Thoracic aorta (tissue), 2 donors: Measurements from ENCODE around the gene DLX4. TPM values are rescaled to one million over a fixed set of nuclear protein-coding genes. Genes with fewer than 3 reads are reported as not detected.

ENCODE experiments used
- ATAC-seq: fragments of 150-250 bp; one replicate; pipeline ENCODE4 v1.8.0; 2017; ENCODE audit warnings: low read depth; ENCODE audit not compliant: insufficient number of reproducible peaks, low FRiP score
- DNase-seq: peaks from one replicate; pipeline ENCODE4 v3.0.0-alpha.2; 2020; ENCODE audit warnings: low spot score
- H3K27ac ChIP-seq, 2 donors: fragments of 200-600 bp; sonication (generic); 1 replicate in 1 of 2; 2 replicates in 1 of 2; pipeline ENCODE4 v1.5.1; 2016; ENCODE audit warnings: mild to moderate bottlenecking in 2 of 2, moderate library complexity in 2 of 2
- H3K27me3 ChIP-seq: fragments of 200-600 bp; sonication (generic); replicated peaks from 2 replicates; pipeline ENCODE4 v1.6.0; 2016; ENCODE audit warnings: mild to moderate bottlenecking; ENCODE audit not compliant: insufficient read depth
- H3K36me3 ChIP-seq: fragments of 200-600 bp; sonication (generic); one replicate; pipeline ENCODE4 v1.5.1; 2016
- H3K4me1 ChIP-seq, 2 donors: fragments of 200-600 bp; sonication (generic); 1 replicate in 1 of 2; 2 replicates in 1 of 2; pipeline versions ENCODE4 v1.5.1 to v1.6.0; 2016; ENCODE audit warnings: low read depth in 2 of 2, mild to moderate bottlenecking in 1 of 2; ENCODE audit not compliant: control insufficient read depth in 1 of 2
- H3K4me3 ChIP-seq: fragments of 200-600 bp; sonication (generic); 2 replicates; pipeline ENCODE4 v1.5.1; 2016; ENCODE audit warnings: mild to moderate bottlenecking
- H3K9me3 ChIP-seq: fragments of 200-600 bp; sonication (generic); 2 replicates; pipeline ENCODE4 v1.5.1; 2016
- total RNA-seq, 2 donors: library from RNA; depleted of rRNA; stranded (reverse); fragments of >200 nt; gene quantifications; one replicate each; pipeline versions ENCODE4 v1.1.0 to v1.2.3, GENCODE V29; 2016
- TF ChIP-seq, protein P1 (sequence below): fragments of 200-600 bp; sonication (generic); IDR thresholded peaks from one replicate; pipeline ENCODE4 v1.5.1; 2019; ENCODE audit warnings: antibody characterized with exemption

Gene DLX4
- total RNA-seq, 2 donors from 2014 or later: not detected

DNA sequence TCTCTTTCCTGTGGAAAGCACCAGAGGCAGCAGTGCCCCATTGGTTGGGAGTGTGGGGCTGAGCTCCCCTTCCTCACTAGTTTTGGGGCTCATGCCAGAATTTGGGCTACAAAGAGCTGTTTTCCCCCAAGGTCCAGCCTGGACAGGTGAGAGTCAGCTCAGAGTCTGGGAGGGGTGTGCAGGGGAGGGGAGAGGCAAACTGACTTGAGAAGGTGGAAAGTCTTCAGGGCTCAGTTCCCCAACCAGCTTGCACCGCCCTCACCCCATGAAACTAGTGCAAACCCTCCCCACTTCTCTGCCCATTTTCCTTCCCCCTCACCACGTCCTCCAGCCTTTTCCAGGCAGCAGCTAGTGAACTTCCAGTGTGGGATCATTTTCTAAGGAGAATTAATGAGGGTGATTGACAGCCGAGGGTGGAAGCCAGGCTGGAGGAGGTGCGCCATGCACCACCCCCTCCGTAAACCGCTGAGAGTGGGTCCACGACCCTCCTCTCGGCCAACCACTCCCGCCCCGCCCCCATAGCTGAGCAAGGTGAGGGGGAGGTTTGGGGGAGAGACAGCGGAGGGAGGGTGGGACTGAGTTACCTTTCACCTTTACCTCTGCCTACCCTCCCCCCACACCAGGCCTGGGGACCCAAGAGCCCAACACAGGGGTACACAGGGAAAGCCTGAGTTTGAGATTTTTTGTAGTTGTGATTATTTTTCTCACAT, 6.2 kb upstream of the DLX4 start:
- no peaks in the 10 kb centered on the region for H3K9me3 ChIP-seq
- no peak for ATAC-seq
- no peak for DNase-seq
- H3K4me1 ChIP-seq: peaks cover 4 to 20% of the 10 kb centered on the region in 2 donors
- no peak overlapping the region for H3K27ac ChIP-seq
- H3K36me3 ChIP-seq: no peaks in the 10 kb centered on the region
- TF ChIP-seq, protein P1, sequence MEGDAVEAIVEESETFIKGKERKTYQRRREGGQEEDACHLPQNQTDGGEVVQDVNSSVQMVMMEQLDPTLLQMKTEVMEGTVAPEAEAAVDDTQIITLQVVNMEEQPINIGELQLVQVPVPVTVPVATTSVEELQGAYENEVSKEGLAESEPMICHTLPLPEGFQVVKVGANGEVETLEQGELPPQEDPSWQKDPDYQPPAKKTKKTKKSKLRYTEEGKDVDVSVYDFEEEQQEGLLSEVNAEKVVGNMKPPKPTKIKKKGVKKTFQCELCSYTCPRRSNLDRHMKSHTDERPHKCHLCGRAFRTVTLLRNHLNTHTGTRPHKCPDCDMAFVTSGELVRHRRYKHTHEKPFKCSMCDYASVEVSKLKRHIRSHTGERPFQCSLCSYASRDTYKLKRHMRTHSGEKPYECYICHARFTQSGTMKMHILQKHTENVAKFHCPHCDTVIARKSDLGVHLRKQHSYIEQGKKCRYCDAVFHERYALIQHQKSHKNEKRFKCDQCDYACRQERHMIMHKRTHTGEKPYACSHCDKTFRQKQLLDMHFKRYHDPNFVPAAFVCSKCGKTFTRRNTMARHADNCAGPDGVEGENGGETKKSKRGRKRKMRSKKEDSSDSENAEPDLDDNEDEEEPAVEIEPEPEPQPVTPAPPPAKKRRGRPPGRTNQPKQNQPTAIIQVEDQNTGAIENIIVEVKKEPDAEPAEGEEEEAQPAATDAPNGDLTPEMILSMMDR: no peak
- H3K4me3 ChIP-seq: no peak overlapping the region
- H3K27me3 ChIP-seq: peaks cover 30% of the 10 kb centered on the region

DNA sequence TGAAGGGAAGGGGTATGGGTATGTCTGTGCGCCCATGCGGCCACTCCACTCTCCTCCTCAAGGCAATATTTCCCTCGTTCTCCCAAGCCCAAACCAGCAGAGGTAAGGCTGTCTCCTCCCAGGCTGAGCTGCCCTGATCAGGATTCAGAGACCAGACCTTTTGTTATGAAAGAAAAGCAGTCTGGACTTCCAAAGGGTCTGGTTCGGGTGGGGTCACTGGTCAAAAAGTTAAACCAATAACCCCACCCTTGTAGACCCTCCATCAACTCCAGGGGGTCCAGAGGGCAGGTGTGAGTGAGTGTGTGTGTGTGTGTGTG, 5.7 kb upstream of the DLX4 start:
- Histone ChIP-seq H3K27ac (no peak overlapping the region), H3K27me3 (peaks cover 32% of the 10 kb centered on the region), H3K4me3 (no peak overlapping the region), H3K36me3 (no peaks in the 10 kb centered on the region), H3K9me3 (no peaks in the 10 kb centered on the region), H3K4me1 (peaks cover 4 to 22% of the 10 kb centered on the region in 2 donors)
- TF ChIP-seq, protein P1: no peak
- DNase-seq (no peak), ATAC-seq (no peak)

GRCh38 chr17:49963626-49964302, 5.2 kb upstream of the DLX4 start:
- Histone ChIP-seq H3K4me1 (peaks cover 6 to 27% of the 10 kb centered on the region in 2 donors), H3K4me3 (no peak overlapping the region), H3K9me3 (no peaks in the 10 kb centered on the region), H3K36me3 (no peaks in the 10 kb centered on the region), H3K27me3 (peaks cover 37% of the 10 kb centered on the region), H3K27ac (no peak overlapping the region)
- no peak for DNase-seq
- TF ChIP-seq, protein P1: no peak
- no peak for ATAC-seq

DNA sequence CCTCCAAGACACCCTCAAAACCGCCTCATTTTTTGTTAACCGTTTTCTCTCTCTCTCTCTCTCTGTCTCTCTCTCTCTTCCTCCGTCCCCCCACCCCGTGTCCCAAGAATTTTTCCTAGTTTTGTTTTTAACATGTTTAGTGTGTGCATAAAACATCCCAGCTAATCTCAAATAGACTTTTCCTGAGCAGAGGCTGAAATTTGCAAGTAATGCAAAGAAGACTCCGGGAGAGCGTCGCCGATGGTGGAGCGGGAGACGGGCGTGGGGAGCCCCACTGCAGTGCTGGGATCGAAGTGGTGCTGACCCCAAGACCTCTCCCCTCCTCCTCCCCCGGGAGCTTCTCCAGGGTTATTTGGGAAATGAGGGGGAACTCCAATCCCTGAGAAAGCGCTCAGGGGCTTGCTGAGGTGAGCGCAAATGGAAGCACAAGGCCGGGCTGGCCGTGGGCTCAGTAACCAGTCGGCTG, 4.7 kb upstream of the DLX4 start:
- Histone ChIP-seq H3K4me1 (peaks cover 12 to 33% of the 10 kb centered on the region in 2 donors), H3K27me3 (peaks cover 42% of the 10 kb centered on the region), H3K4me3 (no peak overlapping the region), H3K36me3 (no peaks in the 10 kb centered on the region), H3K27ac (no peak overlapping the region), H3K9me3 (no peaks in the 10 kb centered on the region)
- DNase-seq (no peak), ATAC-seq (no peak)
- TF ChIP-seq, protein P1: no peak

GRCh38 chr17:49964769-49965523, 4.0 kb upstream of the DLX4 start:
- Histone ChIP-seq H3K4me3 (no peak overlapping the region), H3K27ac (no peak overlapping the region), H3K36me3 (no peaks in the 10 kb centered on the region), H3K4me1 (peaks cover 14 to 36% of the 10 kb centered on the region in 2 donors), H3K27me3 (peaks cover 43% of the 10 kb centered on the region), H3K9me3 (no peaks in the 10 kb centered on the region)
- no peak for DNase-seq
- TF ChIP-seq, protein P1: no peak
- ATAC-seq: no peak
